ENCODE data around the gene NAA10.

Gene NAA10

DNA sequence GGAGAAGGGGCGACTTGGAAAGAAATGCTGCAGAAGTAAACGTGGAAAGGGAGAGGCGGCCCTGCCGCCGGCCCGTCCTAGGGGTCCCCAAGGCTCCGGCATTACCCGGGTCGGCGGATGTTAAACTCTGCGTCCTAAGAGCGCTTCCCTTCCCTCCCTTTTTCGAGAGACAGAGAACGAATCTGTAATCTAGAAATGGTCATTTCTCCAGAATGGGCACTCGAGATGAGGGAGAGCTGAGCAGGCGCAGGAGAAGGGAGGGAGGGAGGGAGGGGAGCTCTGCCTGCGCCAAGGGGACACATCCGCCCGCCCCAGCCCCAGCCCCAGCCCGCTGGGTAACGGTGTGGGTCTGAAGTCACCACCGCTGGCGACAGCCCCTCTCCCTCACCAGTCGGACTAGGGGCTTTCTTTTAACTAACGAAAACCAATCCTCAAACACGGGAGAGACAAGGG lies 35.1 kb upstream of the NAA10 start:
- no peak for DNase-seq (ENCODE audit: low read depth)
- H3K4me3 ChIP-seq (ENCODE audit: low read depth, low read length) = peak overlapping the region; percentile 92
- no peak for TF ChIP-seq CTCF (IDR thresholded peaks at IDR 0.05; ENCODE audit: insufficient read depth, low read depth, low read length, missing control alignments)

GRCh38 chrX:153969125-153969903 lies 34.5 kb upstream of the NAA10 start:
- no peak for TF ChIP-seq CTCF (IDR thresholded peaks at IDR 0.05; ENCODE audit: insufficient read depth, low read depth, low read length, missing control alignments)
- no peak for DNase-seq (ENCODE audit: low read depth)
- H3K4me3 ChIP-seq (ENCODE audit: low read depth, low read length) = peak overlapping the region; percentile 92

GRCh38 chrX:153968754-153969124 lies 33.9 kb upstream of the NAA10 start:
- H3K4me3 ChIP-seq (ENCODE audit: low read depth, low read length) = peak overlapping the region; percentile 92
- DNase-seq (ENCODE audit: low read depth) = peak; percentile 48
- TF ChIP-seq CTCF (IDR thresholded peaks at IDR 0.05; ENCODE audit: insufficient read depth, low read depth, low read length, missing control alignments) = peak; percentile 4

- H3K4me3 ChIP-seq (ENCODE audit: low read depth, low read length) = peak overlapping the region; percentile 92
- no peak for DNase-seq (ENCODE audit: low read depth)
- TF ChIP-seq CTCF (IDR thresholded peaks at IDR 0.05; ENCODE audit: insufficient read depth, low read depth, low read length, missing control alignments) = no peak
Observed at GRCh38 chrX:153968255-153968654, 33.4 kb upstream of the NAA10 start.

DNA sequence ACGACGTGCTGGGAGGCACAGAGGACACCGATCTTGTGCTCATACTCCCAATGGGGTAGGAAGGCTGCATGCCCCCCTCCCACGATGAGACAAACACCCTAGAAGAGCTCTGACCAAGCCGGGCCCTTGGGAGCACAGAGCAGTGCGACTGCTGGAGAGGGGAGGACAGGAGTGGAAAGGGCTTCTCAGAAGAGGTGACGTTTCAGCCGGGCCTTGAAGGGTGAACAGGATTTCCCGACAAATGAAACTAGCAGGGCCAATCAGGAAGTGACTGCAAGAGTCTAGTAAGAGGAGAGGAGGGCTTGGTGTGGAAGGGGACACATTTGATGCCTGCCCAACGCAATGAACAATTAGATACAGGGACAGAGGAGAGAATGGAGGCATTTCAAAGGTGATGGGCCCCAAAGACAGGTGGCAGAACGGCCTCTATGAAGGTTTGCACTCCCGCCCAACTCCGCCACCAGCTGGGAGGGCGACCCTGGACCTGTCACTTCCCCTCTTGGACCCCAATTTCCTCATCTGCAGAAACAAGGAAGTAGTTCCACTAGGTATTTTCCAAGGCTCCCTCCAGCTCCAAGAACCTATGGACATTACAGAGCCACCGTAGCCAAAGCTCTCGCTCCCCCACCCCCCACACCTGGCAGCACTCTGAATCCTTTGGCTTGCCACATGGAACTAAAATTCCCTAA lies 32.8 kb upstream of the NAA10 start:
- peak overlapping the region; percentile 92 for H3K4me3 ChIP-seq (ENCODE audit: low read depth, low read length)
- TF ChIP-seq CTCF (IDR thresholded peaks at IDR 0.05; ENCODE audit: insufficient read depth, low read depth, low read length, missing control alignments) = no peak
- no peak for DNase-seq (ENCODE audit: low read depth)

DNA sequence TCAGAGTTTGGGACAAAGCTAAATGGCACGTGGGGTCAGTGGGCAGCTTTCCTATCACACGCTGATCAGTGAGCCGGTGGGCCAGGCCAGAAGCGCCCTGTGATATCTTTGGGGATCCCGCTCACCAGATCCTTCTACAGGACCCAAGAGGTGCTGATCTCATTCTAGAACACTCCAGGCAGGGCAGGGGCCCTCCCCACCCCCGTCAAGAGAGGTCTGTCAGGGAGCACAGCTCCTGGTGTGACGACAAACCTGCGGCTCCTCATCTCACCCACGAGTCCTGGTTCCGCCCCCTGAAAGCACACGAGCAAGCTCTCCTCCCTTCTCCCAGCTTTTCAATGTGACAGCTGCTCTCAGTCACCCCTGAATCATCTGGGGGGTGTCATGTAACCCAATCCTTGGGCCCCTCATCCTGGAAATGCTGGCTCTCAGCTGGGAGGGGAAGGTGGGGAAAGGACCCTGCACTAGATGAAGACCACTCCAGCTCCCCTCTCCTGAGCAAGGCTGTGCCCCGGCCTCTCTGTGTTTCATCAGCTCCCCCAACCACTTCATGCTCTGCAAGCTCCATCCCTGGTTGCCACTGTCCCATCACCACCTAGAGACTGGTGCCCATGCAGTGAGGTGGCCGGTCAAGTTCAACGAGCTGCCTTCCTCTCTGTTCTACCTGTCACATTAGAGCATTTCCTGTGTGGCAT lies 32.2 kb upstream of the NAA10 start:
- H3K4me3 ChIP-seq (ENCODE audit: low read depth, low read length) = peak overlapping the region; percentile 92
- DNase-seq (ENCODE audit: low read depth) = no peak
- no peak for TF ChIP-seq CTCF (IDR thresholded peaks at IDR 0.05; ENCODE audit: insufficient read depth, low read depth, low read length, missing control alignments)
